GM21367 (cell line): ENCODE measurements around the gene LLGL2.

Source experiments
- ATAC-seq: cut with Tn5 transposase; IDR thresholded peaks from one replicate; pipeline ENCODE4 v1.9.1; 2021; ENCODE audit not compliant: unreplicated experiment

The LLGL2 gene

DNA sequence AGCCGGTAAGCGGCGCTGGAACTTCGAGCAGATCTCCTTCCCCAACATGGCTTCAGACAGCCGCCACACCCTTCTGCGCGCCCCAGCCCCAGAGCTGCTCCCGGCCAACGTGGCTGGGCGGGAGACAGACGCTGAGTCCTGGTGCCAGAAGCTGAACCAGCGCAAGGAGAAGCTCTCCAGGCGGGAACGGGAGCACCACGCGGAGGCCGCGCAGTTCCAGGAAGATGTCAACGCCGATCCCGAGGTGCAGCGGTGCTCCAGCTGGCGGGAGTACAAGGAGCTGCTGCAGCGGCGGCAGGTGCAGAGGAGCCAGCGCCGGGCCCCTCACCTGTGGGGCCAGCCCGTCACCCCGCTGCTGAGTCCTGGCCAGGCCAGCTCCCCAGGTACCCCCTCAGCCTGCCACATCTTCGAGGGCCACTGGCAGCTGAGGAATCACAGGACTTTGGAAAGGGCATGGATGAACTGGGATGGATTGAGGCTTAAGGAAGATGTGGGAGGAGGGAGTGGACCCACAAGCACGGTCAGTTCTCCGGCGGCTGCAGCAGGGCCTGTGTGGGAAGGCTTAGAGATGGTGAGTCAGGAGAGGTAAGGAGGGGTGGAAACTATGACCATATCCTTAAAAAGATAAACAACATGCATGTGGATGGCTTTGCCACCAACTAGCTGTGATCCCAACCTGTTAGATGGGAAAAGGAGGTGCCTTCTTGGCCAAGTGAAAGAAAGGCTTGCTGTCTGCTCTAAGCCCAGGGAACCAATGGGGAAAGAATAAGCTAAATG is 3.4 kb upstream of the LLGL2 start:
- ATAC-seq: no peak

DNA sequence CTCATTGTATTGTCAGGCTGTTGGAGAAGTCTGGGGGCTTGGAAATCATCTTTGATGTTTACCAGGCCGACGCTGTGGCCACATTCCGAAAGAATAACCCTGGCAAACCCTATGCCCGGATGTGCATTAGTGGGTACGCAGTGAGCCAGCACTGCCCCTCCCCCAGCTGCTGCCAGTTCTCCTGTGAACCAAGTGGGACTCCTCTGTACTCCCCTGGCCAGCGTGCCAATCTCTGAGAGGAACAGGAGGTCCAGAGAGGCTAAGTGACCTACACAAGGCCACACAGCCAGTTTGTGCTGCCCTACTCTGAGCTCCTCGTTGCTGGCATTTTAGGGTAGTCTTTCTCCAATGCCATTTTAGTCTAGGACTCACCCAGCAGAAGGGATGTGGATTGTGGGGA is 1.9 kb upstream of the LLGL2 start:
- ATAC-seq: no peak

DNA sequence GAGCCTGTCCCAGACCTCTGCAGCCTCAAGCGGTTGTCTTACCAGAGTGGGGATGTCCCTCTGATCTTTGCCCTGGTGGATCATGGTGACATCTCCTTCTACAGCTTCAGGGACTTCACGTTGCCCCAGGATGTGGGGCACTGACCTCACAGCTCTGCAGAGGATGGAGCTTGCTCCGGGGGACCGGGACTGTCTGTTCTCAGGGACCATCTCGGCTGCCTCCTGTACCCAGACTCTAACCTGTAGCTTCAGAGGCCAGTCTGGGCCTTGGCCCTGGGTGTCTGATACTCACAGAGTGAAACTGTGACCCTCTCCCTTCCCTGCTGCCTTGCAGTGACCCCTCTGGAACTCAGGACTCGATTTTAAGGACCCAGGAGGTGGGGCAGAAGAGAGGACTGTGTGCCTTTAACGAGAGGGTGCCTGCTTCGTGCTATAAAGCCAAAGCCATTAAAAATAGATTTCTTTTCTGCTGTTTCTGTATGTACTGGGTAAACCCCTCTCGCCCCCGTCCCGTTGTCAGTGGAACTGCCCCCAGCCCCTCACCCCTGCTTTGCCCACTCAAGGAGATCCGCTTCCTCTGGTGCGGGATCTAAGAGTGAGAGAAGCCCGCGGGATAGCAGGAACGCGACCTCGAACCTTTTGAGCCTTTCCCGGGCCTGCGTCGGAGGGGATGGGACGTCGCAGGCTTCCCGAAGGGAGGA is 1.1 kb upstream of the LLGL2 start:
- ATAC-seq: no peak

DNA sequence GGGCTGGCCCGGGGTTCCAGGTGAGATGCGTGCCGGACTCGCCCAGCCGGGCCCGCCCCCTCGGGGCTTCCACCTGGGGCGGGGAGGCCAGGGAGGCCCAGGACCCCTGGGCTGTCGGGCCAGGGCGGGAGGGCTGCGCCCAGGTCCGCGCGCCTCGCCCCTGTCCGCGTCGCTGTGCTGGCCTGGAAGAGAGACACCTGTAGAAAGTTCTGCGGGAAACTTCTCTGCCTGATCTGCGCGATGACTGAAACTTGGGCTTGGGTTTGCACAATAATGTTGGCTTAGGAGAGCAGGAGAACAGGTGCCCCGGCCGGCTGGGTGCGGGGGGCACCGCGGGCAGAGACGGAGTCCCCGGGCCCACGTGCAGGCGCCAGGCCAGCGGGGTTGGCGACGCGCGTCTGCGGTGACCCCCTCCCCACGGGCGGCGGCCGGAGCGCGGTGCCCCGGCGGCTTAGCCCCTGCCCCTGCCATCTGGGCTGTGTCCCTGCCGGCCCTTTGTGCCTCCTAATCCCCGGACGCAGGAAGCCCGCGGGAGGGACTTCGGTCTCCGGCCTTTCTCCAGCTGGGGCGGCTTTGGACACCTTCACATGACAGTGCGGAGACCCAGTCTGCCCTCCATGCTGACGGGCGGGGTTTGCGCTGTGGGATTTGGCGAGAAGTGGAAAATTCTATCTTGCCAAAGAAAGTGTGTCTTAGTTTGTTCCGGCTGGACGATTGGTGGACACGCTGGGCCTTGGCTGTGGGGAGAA is 483 bp downstream of the LLGL2 start:
- ATAC-seq: no peak

DNA sequence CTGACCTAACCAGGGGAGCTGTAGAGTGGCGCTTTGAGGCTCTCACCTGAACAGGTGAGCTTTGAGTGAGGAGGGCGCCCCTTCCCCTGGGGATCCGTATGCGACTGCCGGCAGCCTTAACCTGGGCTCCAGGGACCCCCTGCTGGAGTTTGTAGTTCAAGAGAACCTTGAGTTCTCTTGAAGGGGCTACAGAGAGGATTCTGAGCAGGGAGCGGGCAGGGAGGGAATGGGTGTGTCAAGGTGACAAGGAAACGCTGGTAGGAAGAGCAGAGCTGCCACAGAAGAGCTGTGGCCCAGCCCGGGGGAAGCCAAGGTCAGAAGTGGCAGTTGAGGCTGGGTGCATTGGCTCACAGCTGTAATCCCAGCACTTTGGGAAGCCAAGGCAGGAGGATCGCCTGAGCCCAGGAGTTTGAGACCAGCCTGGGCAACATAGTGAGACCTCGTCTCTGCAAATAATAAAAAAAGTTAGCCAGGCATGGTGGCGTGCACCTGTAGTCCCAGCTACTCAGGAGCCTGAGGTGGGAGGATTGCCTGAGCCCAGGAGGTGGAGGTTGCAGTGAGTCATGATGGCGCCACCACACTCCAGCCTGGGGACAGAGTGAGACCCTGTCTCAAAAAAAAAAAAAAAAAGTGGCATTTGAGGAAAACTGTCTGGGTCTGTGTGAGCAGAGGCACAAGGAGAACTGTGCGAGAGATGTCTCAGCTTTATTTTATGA is 1.2 kb downstream of the LLGL2 start:
- ATAC-seq: no peak

DNA sequence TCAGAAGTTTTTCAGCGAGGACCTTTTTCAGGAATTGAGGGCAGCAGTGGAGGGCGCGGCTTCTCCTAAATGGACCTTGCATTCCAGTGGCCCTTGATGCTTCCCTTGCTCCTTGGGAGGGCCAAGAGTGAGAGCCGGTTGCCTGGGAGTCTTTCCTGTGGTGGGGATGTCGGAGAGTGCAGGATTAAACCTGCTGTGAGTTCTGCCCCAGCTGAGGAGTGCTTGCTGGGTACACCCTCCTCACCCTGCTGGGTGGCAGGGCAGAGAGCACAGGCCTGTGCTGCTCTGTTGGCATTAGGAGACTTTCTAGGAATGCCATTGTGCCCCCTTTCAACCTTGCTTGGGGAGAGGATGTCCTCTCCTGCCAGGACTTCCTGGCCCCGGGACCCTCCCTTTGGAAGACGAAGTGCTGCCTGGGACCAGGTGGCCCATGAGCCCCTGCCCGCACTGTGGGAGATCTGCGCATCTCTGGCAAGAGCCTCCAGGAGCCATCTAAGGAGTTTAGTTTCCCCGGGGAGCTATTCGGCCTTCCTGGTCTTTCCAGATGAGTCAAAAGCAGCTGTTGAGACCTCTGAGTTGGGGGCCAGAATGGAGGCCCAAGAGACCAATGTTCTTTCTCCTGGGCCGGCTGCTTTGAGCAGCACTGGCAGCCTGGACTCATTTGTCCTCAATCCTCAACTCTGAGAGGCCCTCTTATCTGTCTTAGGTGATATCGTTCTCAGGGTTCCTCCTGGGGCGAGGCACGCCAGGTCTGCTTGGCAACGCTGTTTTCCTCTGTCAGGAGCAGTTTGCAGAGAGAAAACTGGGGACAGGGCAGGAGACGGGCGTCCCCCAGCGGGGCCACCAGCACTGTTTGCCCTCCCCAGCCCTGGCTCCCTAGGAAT is 5.6 kb downstream of the LLGL2 start:
- no peak for ATAC-seq

DNA sequence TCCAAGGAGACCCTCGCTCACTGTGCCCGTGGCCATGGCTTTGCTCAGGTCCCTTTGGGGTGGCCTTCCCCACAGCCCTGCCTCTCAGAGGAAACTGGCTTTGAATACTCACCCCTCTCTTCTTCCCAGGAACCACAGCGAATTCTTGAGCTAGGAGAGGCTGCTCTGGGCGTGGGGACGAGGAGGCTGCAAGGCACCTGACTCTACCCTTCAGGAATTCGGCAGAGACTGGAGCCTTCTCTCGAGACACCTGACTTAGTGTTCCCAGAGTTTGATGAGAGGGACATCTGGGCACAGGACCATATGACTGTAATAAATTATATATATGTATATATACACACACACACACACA is 6.2 kb downstream of the LLGL2 start:
- ATAC-seq: no peak

DNA sequence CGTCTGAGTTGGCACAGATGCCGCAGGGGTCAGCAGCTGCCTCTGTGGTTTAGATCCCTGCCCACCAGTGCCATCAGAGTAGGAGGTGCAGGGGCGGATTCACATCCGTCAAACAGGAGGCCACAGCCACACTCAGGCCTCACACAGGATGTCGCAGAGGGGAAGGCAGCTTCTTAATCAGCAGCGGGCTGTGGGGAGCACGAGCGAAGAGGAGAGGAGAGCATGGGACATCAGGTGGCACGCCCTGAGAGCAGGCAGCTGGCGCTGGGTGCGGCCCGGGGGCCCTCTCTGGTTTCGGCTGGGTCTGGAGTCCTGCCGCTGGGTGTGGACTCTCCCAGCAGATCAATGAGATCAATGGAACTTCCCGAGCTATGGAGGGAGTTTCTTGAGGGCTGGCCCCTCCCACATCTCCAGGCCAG is 9.6 kb downstream of the LLGL2 start:
- ATAC-seq: no peak

DNA sequence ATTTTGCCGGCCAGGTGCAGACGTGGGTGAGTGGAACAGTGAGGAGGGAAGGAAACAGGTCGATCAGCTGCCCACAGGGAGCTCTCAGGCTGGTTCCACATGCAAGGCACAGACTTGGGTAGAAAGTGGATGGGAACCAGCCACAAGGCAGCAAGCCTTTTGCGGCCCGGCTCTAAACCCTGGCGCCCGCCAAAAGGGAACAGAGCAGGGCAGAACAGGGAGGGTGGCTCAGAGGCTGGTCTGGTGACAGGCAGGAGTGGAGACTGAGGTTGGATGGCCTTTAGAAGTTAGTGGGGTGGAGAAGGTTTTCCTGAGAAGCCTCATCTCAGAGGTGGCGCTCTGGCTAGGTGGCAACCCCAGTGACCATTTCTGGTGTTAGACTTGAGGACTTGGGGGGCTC is 10.4 kb downstream of the LLGL2 start:
- ATAC-seq: no peak

DNA sequence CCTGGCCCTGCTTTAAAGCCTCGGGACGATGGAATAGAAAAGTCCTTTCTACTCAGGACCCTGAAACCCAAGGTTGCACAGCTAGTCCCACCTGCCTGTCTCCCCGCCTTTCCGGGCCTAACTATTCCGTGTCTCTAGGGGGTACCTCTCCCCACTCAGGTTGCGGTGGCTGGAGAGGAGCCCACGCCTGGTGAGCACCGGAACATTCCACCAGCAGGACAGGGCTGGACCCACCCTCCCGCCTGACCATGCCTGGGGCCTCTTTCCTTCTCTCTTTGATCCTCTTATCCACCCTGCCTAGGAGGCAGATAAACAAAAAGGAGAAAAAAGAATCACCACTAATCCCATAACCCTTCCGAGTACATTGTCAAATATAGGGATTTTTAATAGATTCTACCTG is 10.9 kb downstream of the LLGL2 start:
- no peak for ATAC-seq

DNA sequence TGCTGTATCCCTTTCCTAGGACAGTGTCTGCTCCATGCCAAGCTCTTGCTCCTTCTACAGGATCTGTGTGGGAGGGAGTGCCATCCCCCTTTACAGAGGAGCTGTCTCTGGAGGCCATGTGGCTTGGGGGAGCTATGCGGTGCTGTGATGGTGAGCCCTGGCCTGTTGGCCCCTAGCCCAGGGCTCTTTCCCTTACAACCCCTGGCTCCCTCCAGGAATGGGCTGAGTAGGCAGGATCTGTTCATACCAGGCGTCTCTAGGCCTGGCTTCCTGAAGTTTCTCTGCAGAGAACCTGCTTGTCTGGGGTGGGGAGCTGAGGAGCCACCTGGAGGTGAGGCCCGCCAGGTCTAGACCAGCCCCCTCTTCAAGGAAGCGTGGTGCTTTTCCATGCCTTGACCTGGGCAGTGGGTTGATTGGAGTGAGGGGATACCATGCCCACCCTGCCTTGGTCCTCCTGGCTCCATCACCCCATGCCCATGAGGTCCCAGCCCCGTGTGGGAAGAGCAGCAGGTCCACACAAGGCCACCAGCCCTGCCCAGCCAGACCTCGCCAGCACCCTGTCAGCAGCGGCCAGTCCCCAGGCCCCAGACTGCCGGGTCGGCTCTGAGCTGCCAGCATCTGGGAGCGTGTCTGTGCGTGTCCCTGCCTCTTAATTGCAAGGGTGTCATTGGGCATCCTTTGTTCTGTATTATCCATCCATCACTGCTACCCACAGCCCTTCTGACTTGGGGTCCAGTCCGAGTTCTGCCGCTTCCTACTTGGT is 14.7 kb downstream of the LLGL2 start:
- no peak for ATAC-seq

DNA sequence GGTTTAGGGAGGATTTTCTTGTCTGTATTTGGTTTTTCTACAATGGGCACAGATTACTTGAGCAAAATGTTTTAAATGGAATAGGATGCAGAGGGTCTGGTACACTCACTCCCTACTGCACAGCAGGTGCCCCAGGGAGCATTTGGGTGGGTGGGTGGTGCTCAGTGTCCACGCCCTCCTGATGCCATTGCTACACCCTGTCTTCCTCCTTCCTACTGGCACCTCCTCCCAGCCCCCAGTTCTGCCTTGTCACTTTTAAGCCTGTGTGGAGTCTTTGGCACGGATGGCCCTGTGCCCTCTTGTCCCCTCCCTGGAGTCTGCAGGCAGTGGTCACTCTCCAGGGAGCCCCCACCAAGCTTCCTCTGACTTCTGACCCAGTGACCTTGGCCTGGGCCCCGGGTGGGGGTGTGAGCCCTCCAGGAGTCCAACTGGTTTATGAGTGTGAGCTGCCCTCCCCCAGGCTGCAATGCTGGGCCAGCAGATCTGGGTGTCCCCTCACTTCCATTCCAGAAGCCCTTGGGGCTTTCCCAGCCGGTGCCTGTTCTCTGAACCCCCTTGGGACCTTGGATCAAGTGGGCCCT is 15.5 kb downstream of the LLGL2 start:
- no peak for ATAC-seq

DNA sequence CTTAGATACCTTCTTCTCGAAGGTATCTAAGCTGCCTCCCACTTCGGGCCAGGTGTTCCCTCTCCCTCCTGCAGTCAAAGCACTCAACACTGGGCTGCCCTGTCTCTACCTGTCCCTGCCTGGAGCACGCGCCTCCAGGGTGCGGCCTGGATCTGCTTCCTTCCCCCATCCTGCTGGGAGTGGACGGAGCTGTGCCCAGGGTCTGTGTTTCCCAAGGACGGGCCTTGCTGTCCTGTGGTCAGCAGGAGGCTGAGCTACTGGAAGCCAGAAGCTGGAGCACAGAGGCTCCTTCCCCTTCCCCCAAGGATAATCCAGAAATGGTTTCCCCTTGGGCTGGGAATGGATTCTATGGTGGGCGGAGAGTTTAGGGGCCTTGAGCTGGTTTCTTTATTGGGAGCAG is 16.7 kb downstream of the LLGL2 start:
- ATAC-seq: no peak

DNA sequence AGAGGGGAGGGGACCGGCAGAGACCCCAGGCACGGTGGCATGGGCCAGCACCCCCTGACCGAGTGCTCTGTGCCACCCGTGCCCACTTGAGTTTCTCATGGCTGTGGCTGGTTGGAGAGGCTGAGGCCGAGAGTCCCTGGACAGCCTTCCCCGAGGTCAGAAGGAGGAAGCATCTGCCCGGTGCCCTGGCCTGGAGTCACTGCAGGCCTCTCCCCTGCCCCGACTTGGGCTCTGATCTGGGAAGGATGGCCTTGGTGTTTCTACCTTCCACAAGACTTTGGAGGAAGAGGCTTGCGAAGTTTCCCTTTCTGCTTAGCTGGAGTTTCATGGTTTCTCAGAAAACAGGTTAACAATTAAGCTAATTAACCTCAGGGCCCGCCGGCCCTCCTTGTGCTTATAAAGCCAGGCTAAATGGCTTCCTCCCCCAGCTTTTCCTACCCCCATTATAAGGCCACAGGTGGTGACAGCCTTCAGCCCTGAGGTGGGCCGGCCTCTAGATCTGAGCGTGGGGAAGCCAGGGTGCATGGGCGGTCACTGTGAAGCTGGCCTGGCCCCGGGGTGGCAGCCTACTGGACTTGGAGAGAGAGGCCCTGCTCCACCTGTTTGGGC is 17.3 kb downstream of the LLGL2 start:
- no peak for ATAC-seq

DNA sequence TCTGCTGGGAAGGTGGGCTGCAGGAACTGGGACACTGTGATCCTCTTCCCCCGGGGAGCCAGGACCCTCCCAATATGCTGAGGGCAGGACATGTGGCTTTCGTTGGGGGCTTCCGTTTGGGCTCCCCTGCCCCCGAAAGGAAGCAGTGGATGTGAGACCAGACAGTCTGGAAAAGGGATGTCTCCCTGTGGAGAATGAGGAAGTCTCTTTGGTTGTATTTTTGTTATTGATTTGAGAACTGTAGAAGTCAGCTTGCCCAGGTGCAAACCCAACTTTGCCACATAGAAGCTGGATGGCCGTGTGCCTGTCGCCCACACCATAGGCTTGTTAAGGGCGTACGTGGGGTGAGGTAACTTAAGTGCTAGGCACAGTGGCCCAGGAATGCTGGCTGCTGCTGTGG is 18.8 kb downstream of the LLGL2 start:
- no peak for ATAC-seq

DNA sequence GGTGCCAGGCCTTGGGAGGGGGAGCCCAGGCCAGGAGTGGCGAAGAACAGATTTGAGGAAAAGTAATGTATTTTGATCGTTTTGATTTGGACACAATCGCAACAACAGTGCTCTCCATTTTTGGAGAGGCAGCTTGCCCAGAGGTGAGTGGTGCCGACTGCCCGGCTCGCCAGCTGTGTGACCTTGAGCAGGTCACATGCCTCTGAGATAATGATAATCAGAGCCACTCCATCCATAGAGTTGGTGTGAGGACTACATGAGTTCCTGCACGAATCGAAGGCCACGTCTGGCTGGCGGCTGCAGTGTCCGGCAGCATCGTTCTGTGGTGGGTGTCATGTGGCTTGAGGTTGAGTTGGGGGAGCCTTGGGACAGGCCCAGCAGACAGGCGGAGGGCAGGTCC is 20.7 kb downstream of the LLGL2 start:
- no peak for ATAC-seq

DNA sequence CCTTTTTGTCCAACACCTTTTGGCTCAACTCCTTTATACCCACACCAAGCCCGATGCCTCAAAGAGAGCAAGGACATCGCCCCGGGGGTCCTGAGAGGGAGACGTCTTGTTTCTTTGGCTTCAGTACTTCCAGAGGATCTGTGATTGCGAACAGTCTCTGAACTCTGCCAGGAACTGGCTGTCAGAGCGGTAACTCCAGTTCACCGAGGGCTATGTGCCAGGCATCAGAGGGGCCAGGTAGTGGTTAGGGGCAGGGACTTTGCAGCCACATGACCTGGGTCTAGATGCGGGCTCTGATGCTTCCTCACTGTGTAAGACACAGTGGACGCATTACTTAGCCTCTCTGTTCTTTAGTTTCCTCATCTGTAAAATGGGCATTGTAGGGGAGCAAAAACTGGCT is 21.6 kb downstream of the LLGL2 start:
- no peak for ATAC-seq

DNA sequence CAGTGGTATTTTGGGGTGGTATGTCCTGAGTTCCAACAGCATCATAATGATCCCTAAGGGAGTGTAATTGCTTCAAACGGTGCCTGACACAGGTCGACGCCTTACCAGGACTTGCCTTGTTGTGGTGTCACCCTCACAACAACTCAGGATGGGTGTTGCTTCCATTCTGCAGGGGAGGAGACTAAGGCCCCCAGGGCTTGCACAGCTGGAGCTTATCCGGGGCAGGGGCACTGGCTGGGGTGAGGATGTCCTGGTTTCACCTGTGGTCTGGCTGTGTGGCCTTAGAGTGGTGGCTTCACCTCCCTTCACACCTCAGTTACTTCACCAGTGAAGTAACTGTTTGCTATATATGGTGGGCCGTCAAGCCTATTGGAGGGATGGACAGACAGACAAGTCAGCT is 23.3 kb downstream of the LLGL2 start:
- ATAC-seq: no peak
